Measurements from ENCODE around the gene CPA4. TPM values are rescaled to one million over a fixed set of nuclear protein-coding genes. Genes with fewer than 3 reads are reported as not detected.

The CPA4 gene, protein sequence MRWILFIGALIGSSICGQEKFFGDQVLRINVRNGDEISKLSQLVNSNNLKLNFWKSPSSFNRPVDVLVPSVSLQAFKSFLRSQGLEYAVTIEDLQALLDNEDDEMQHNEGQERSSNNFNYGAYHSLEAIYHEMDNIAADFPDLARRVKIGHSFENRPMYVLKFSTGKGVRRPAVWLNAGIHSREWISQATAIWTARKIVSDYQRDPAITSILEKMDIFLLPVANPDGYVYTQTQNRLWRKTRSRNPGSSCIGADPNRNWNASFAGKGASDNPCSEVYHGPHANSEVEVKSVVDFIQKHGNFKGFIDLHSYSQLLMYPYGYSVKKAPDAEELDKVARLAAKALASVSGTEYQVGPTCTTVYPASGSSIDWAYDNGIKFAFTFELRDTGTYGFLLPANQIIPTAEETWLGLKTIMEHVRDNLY
- total RNA-seq (2022; extraction: Qiagen RNA extraction; ENCODE audit: low read depth): 6.5 to 9.6 TPM (median 6.8 TPM) in 5 replicates

GRCh38 chr7:130292682-130293257 lies at the start of gene CPA4:
TSS of gene CPA4 (plus strand) at chr7:130293161. CDS start at chr7:130293181, 20 bp downstream.

DNA sequence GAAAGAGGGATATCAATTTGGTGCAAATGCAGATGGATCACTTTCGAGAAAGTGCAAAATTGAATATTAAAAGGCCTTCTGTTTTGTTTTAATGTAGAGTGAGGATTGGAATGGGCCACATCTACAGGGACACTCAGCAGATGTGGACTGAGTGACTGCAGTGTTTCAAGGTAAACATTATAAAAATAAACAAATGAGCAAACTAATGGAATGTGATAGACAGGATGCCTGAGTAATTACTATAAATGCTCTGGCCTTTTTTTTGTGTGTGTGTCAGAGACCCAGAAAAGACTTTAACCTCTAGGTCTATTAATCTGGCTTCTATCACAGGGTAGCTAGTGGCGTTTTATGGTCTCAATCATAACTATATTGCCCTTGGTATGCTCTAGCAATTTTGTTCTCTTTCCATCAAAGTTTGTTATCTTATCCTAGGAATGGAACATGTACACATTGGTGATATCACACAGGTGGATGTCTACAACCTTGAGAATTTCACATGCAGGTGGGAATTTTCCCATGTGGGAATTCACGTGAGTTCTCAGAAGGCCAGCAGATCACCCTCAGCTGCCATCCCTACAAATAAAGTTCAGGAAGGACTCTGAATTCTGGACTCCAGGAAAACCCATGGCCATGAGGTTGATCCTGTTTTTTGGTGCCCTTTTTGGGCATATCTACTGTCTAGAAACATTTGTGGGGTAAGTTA lies 26.6 kb upstream of the CPA4 start, which contains the start of gene CPA2:
Gene CPA2 (plus strand): TSS at position 606 of the 703 bp plus-strand sequence. CDS start 19 bp downstream, at position 625.

DNA sequence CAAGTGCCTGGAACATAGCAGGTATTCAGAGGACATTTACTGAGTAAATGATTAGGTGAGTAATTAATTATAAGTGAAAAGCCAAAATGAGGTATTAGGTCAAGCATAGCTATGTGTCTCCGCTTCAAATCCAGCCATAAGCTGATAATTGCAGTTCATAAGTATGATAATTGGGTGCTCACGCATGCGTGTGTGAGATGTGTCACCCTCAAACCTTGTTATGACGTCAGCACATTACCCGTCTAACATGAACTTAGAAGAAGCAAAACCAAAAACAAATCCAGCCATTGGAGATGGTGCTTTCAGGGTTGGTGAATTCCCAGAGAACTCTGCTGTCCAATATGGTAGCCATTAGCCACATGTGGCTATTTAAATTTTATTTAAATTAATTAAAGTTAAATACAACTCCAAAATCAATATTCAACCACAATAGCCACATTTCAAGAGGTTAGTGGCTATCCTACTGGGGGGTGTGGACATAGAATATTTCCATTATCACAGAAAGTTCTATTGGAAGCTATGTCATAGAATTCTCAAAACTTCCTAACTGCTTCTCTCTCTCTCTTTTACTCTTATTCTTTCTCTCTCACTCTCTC lies 51.4 kb downstream of the CPA4 start, which contains the start of gene CPA5:
Gene CPA5 (plus strand): TSS at position 546 of the 596 bp plus-strand sequence. CDS start 1,670 bp downstream, outside the sequence.

Other genes starting within 250 kb of the CPA4 start
- 25.2 to 28.4 TPM (median 26.0 TPM) in 5 replicates for gene ZC3HC1, start 241.8 kb upstream of the CPA4 start, total RNA-seq (2022; extraction: Qiagen RNA extraction; ENCODE audit: low read depth)
- 9.4 to 16.8 TPM (median 14.1 TPM) in 5 replicates for gene KLHDC10, start 222.6 kb upstream of the CPA4 start, total RNA-seq (2022; extraction: Qiagen RNA extraction; ENCODE audit: low read depth)
- 11.1 to 18.2 TPM (median 15.9 TPM) in 5 replicates for gene TMEM209, start 87.8 kb upstream of the CPA4 start, total RNA-seq (2022; extraction: Qiagen RNA extraction; ENCODE audit: low read depth)
- not detected in 5 replicates for gene SSMEM1, start 85.3 kb upstream of the CPA4 start, total RNA-seq (2022; extraction: Qiagen RNA extraction; ENCODE audit: low read depth)
- gene CPA2, start 26.3 kb upstream of the CPA4 start, total RNA-seq (2022; extraction: Qiagen RNA extraction; ENCODE audit: low read depth): 0.15 TPM in 1 of 5 replicates, not detected in the others
- gene CPA5, start 51.7 kb downstream of the CPA4 start, total RNA-seq (2022; extraction: Qiagen RNA extraction; ENCODE audit: low read depth): not detected in 5 replicates
- not detected in 5 replicates for gene CPA1, start 87.3 kb downstream of the CPA4 start, total RNA-seq (2022; extraction: Qiagen RNA extraction; ENCODE audit: low read depth)
- gene CEP41, start 147.9 kb downstream of the CPA4 start, total RNA-seq (2022; extraction: Qiagen RNA extraction; ENCODE audit: low read depth): 11.6 to 13.8 TPM (median 13.3 TPM) in 5 replicates
- 30.3 to 39.6 TPM (median 36.7 TPM) in 5 replicates for gene MEST, start 198.9 kb downstream of the CPA4 start, total RNA-seq (2022; extraction: Qiagen RNA extraction; ENCODE audit: low read depth)

All from A549 treated with RU486 at 1 μM for 4 hours (cell line).